ENCODE data around the gene EPHB4.
"Not testable (repeated sequence)": the region's sequence is repeated elsewhere in the genome, so short reads cannot be mapped to it uniquely, and the experiment has no call there.

The EPHB4 gene

DNA sequence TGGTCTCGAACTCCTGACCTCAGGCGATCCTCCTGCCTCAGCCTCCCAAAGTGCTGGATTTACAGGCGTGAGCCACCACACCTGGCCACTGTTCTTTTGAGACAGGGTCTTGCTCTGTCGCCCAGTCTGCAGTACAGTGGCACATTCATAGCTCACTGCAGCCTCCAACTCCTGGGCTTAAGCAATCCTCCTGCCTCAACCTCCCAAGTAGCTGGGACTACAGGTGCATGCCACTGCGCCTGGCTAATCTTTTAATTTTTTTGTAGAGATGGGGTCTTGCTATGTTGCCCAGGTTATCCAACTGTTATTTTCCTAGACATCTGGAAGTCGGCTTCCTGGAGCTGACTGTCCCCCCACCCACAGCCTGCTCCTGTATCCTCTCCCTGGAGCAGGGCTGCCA, 20.4 kb downstream of the EPHB4 start:
- not testable (repeated sequence) for H2BK120ac ChIP-seq (ENCODE audit: insufficient read depth, low read length, poor library complexity); H3K4ac ChIP-seq (ENCODE audit: low read depth, low read length); H4K12ac ChIP-seq (ENCODE audit: low read depth, low read length); H2AK5ac ChIP-seq (ENCODE audit: low read length); H3K79me2 ChIP-seq (ENCODE audit: control insufficient read depth, insufficient read depth, low read length, poor library complexity); H4K91ac ChIP-seq (ENCODE audit: low read depth, low read length); DNase-seq; H3K23ac ChIP-seq (ENCODE audit: low read length); H3K9me3 ChIP-seq (ENCODE audit: insufficient read depth, low read depth, low read length); H3K27ac ChIP-seq (ENCODE audit: low read depth, low read length); H2BK5ac ChIP-seq (ENCODE audit: low read depth, low read length, poor library complexity); H3K27me3 ChIP-seq (ENCODE audit: insufficient read depth, low read length); H4K8ac ChIP-seq (ENCODE audit: low read depth, low read length); H3K4me3 ChIP-seq (ENCODE audit: low read depth, low read length); H2AFZ ChIP-seq (ENCODE audit: insufficient read depth, low read length, poor library complexity); H3K18ac ChIP-seq (ENCODE audit: low read length); H3K4me2 ChIP-seq (ENCODE audit: low read length); H2BK12ac ChIP-seq (ENCODE audit: low read length); H3K9ac ChIP-seq (ENCODE audit: low read length); H3K79me1 ChIP-seq (ENCODE audit: low read length); H3K14ac ChIP-seq (ENCODE audit: low read length)
- Histone ChIP-seq H3K4me1 (ENCODE audit: control insufficient read depth in 1 of 2, insufficient read depth in 2 of 2, low read length in 2 of 2) (peaks cover 20 to 22% of the 10 kb centered on the region in 2 experiments), H3K36me3 (ENCODE audit: control insufficient read depth in 1 of 2, insufficient read depth in 2 of 2, low read length in 2 of 2) (peaks cover 82 to 83% of the 10 kb centered on the region in 2 experiments)
- no CpG with 5 or more reads among the region's 6 CpGs for WGBS (ENCODE audit: extremely low coverage, insufficient coverage, insufficient read length)

DNA sequence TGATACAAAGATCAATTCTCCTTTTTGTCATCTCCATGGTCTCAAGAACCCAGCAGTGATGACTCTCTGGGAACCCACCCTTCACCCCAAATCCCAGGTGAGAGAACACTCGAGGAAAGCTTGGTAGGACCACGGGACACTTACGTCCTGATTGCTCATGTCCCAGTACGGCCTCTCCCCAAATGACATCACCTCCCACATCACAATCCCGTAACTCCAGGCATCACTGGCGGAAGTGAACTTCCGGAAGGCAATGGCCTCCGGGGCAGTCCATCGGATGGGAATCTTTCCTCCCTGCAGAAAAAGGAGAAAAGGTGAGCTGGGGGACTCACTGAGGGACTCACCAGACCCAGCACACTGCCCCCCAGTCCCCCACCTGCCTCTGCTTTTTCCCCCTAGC, 21.0 kb downstream of the EPHB4 start:
- no CpG with 5 or more reads among the region's 9 CpGs for WGBS (ENCODE audit: extremely low coverage, insufficient coverage, insufficient read length)
- H3K14ac ChIP-seq (ENCODE audit: low read length) = no peak overlapping the region
- no peak overlapping the region for H3K4me3 ChIP-seq (ENCODE audit: low read depth, low read length)
- no peak overlapping the region for H2BK120ac ChIP-seq (ENCODE audit: insufficient read depth, low read length, poor library complexity)
- H3K27ac ChIP-seq (ENCODE audit: low read depth, low read length) = no peak overlapping the region
- H3K4ac ChIP-seq (ENCODE audit: low read depth, low read length) = no peak overlapping the region
- peaks cover 9% of the 10 kb centered on the region for H3K79me1 ChIP-seq (ENCODE audit: low read length)
- H3K9ac ChIP-seq (ENCODE audit: low read length) = no peak overlapping the region
- H4K8ac ChIP-seq (ENCODE audit: low read depth, low read length) = no peak overlapping the region
- H2BK5ac ChIP-seq (ENCODE audit: low read depth, low read length, poor library complexity) = no peak overlapping the region
- H2BK12ac ChIP-seq (ENCODE audit: low read length) = no peak overlapping the region
- H3K9me3 ChIP-seq (ENCODE audit: insufficient read depth, low read depth, low read length) = peaks cover 2% of the 10 kb centered on the region
- H3K4me2 ChIP-seq (ENCODE audit: low read length) = no peak overlapping the region
- H3K4me1 ChIP-seq (ENCODE audit: control insufficient read depth in 1 of 2, insufficient read depth in 2 of 2, low read length in 2 of 2) = peaks cover 24 to 27% of the 10 kb centered on the region in 2 experiments
- no peak overlapping the region for H4K91ac ChIP-seq (ENCODE audit: low read depth, low read length)
- no peak overlapping the region for H2AFZ ChIP-seq (ENCODE audit: insufficient read depth, low read length, poor library complexity)
- H3K27me3 ChIP-seq (ENCODE audit: insufficient read depth, low read length) = no peaks in the 10 kb centered on the region
- H3K79me2 ChIP-seq (ENCODE audit: control insufficient read depth, insufficient read depth, low read length, poor library complexity) = no peaks in the 10 kb centered on the region
- no peak overlapping the region for H4K12ac ChIP-seq (ENCODE audit: low read depth, low read length)
- H3K23ac ChIP-seq (ENCODE audit: low read length) = no peak overlapping the region
- peak; percentile 48 to 57 for DNase-seq
- H2AK5ac ChIP-seq (ENCODE audit: low read length) = no peak overlapping the region
- H3K18ac ChIP-seq (ENCODE audit: low read length) = no peak overlapping the region
- H3K36me3 ChIP-seq (ENCODE audit: control insufficient read depth in 1 of 2, insufficient read depth in 2 of 2, low read length in 2 of 2) = peaks cover 77% of the 10 kb centered on the region in 2 experiments

- peaks cover 2% of the 10 kb centered on the region for H3K9me3 ChIP-seq (ENCODE audit: insufficient read depth, low read depth, low read length)
- H4K12ac ChIP-seq (ENCODE audit: low read depth, low read length) = no peak overlapping the region
- peak; percentile 83 to 91 for DNase-seq
- no CpG with 5 or more reads among the region's 22 CpGs for WGBS (ENCODE audit: extremely low coverage, insufficient coverage, insufficient read length)
- H4K91ac ChIP-seq (ENCODE audit: low read depth, low read length) = no peak overlapping the region
- no peak overlapping the region for H3K18ac ChIP-seq (ENCODE audit: low read length)
- peak overlapping the region; percentile 29 for H4K8ac ChIP-seq (ENCODE audit: low read depth, low read length)
- no peak overlapping the region for H3K9ac ChIP-seq (ENCODE audit: low read length)
- H3K4ac ChIP-seq (ENCODE audit: low read depth, low read length) = no peak overlapping the region
- H2AK5ac ChIP-seq (ENCODE audit: low read length) = no peak overlapping the region
- H3K23ac ChIP-seq (ENCODE audit: low read length) = no peak overlapping the region
- no peak overlapping the region for H2AFZ ChIP-seq (ENCODE audit: insufficient read depth, low read length, poor library complexity)
- H3K79me1 ChIP-seq (ENCODE audit: low read length) = peaks cover 16% of the 10 kb centered on the region
- H2BK12ac ChIP-seq (ENCODE audit: low read length) = no peak overlapping the region
- H2BK5ac ChIP-seq (ENCODE audit: low read depth, low read length, poor library complexity) = no peak overlapping the region
- peaks cover 67 to 70% of the 10 kb centered on the region in 2 experiments for H3K36me3 ChIP-seq (ENCODE audit: control insufficient read depth in 1 of 2, insufficient read depth in 2 of 2, low read length in 2 of 2)
- H3K27me3 ChIP-seq (ENCODE audit: insufficient read depth, low read length) = no peaks in the 10 kb centered on the region
- no peak overlapping the region for H2BK120ac ChIP-seq (ENCODE audit: insufficient read depth, low read length, poor library complexity)
- peaks cover 33 to 40% of the 10 kb centered on the region in 2 experiments for H3K4me1 ChIP-seq (ENCODE audit: control insufficient read depth in 1 of 2, insufficient read depth in 2 of 2, low read length in 2 of 2)
- H3K4me3 ChIP-seq (ENCODE audit: low read depth, low read length) = no peak overlapping the region
- H3K4me2 ChIP-seq (ENCODE audit: low read length) = no peak overlapping the region
- H3K79me2 ChIP-seq (ENCODE audit: control insufficient read depth, insufficient read depth, low read length, poor library complexity) = no peaks in the 10 kb centered on the region
- H3K27ac ChIP-seq (ENCODE audit: low read depth, low read length) = no peak overlapping the region
- H3K14ac ChIP-seq (ENCODE audit: low read length) = no peak overlapping the region
Observed at GRCh38 chr7:100804681-100805431, 22.5 kb downstream of the EPHB4 start.

DNA sequence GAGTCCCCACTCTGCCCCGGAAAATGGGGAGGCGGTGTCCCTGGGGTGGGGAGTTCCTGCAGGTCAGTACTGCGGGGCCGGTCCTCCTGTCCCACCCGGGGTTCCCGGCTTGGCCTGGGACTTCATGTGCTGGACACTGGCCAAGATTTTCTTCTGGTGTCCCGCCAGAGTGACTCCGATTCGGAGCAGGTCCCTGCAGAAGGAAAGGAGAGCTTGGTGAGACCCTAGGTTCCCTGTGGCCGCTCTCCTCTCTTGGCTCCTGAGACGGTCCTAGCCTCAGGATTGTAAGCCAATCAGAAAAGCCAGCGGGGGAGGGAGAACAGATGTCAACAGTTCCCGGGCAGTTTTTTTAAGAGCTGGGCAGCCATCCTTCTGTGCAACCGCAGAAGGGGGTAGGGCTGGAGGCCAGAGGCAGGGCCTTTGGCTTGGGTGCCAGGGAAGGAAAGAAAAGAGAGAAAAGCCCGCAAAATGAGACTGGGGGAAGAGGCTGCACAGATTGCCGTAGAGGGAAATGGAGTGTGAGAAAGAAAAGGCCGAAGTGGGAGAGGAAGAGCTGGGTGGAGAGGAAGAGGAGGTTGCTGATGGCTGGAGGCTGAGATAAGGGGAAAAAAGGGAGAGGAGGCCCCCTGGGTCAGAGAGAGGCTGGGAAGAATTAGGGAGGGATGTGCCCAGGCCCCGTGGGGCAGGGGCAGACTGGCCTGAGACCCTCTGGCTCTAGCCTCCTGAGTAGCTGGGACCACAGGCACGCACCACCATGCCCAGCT, 23.7 kb downstream of the EPHB4 start:
- no peak overlapping the region for H3K18ac ChIP-seq (ENCODE audit: low read length)
- no peak overlapping the region for H3K14ac ChIP-seq (ENCODE audit: low read length)
- peaks cover 2% of the 10 kb centered on the region for H3K9me3 ChIP-seq (ENCODE audit: insufficient read depth, low read depth, low read length)
- H3K4me1 ChIP-seq (ENCODE audit: control insufficient read depth in 1 of 2, insufficient read depth in 2 of 2, low read length in 2 of 2) = peaks cover 36 to 43% of the 10 kb centered on the region in 2 experiments
- DNase-seq = peak; percentile 38 to 60
- no peak overlapping the region for H3K23ac ChIP-seq (ENCODE audit: low read length)
- no peak overlapping the region for H4K8ac ChIP-seq (ENCODE audit: low read depth, low read length)
- peaks cover 56 to 57% of the 10 kb centered on the region in 2 experiments for H3K36me3 ChIP-seq (ENCODE audit: control insufficient read depth in 1 of 2, insufficient read depth in 2 of 2, low read length in 2 of 2)
- H2BK5ac ChIP-seq (ENCODE audit: low read depth, low read length, poor library complexity) = no peak overlapping the region
- H2BK120ac ChIP-seq (ENCODE audit: insufficient read depth, low read length, poor library complexity) = peak overlapping the region; percentile 18
- WGBS (ENCODE audit: extremely low coverage, insufficient coverage, insufficient read length) = no CpG with 5 or more reads among the region's 19 CpGs
- no peak overlapping the region for H2BK12ac ChIP-seq (ENCODE audit: low read length)
- no peak overlapping the region for H4K12ac ChIP-seq (ENCODE audit: low read depth, low read length)
- H3K4ac ChIP-seq (ENCODE audit: low read depth, low read length) = no peak overlapping the region
- H3K4me2 ChIP-seq (ENCODE audit: low read length) = no peak overlapping the region
- H3K79me1 ChIP-seq (ENCODE audit: low read length) = peaks cover 19% of the 10 kb centered on the region
- no peak overlapping the region for H2AFZ ChIP-seq (ENCODE audit: insufficient read depth, low read length, poor library complexity)
- H3K27me3 ChIP-seq (ENCODE audit: insufficient read depth, low read length) = no peaks in the 10 kb centered on the region
- H3K9ac ChIP-seq (ENCODE audit: low read length) = no peak overlapping the region
- no peak overlapping the region for H3K4me3 ChIP-seq (ENCODE audit: low read depth, low read length)
- peak overlapping the region; percentile 1 for H3K27ac ChIP-seq (ENCODE audit: low read depth, low read length)
- no peaks in the 10 kb centered on the region for H3K79me2 ChIP-seq (ENCODE audit: control insufficient read depth, insufficient read depth, low read length, poor library complexity)
- H4K91ac ChIP-seq (ENCODE audit: low read depth, low read length) = peak overlapping the region; percentile 62
- no peak overlapping the region for H2AK5ac ChIP-seq (ENCODE audit: low read length)
